ENCODE data around the gene DISP2.

DISP2 gene

DNA sequence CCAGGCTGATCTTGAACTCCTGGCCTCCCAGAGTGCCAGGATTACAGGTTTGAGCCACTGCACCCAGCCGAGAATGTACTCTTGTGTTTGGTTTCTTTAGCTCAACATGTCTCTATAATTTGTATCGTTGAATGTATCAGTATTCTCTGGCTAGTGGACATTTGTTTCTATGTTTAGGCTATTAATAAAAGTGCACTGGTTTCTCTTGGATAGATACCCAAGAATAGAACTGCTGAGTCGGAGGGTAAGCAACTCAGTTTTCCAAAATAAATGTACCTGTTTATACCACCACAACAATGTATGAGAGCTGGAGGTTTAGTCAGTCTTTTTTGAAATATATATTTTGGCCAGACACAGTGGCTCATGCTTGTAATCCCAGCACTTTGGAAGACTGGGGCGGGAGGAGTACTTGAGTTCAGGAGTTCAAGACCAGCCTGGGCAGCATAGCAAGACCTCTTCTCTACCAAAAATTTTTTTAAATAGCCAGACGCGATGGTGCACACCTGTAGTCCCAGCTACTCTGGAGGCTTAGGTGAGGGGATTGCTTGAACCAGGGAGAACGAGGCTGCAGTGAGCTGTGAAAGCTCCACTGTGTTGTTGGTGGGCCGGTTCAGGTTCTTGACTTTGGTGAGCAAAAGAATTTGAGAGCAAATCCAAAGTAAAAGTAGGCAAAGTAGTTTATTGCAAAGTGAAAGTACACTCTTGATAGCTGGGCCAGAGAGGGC is 39.8 kb downstream of the DISP2 start:
- H3K36me3 ChIP-seq (ENCODE audit: insufficient read depth, low read length): peaks cover 11% of the 10 kb centered on the region
- H3K27ac ChIP-seq (ENCODE audit: low read depth, low read length): no peak overlapping the region
- no peaks in the 10 kb centered on the region for H3K79me2 ChIP-seq (ENCODE audit: control insufficient read depth, insufficient read depth, low read length, unreplicated experiment)
- H3K4me1 ChIP-seq (ENCODE audit: control insufficient read depth, insufficient read depth, low read length, unreplicated experiment): no peaks in the 10 kb centered on the region
- no peaks in the 10 kb centered on the region for H3K27me3 ChIP-seq (ENCODE audit: insufficient read depth, low read length)
- H2AFZ ChIP-seq (ENCODE audit: low read length, unreplicated experiment): no peak overlapping the region
- H3K4me3 ChIP-seq (ENCODE audit: low read depth, low read length): no peak overlapping the region

DNA sequence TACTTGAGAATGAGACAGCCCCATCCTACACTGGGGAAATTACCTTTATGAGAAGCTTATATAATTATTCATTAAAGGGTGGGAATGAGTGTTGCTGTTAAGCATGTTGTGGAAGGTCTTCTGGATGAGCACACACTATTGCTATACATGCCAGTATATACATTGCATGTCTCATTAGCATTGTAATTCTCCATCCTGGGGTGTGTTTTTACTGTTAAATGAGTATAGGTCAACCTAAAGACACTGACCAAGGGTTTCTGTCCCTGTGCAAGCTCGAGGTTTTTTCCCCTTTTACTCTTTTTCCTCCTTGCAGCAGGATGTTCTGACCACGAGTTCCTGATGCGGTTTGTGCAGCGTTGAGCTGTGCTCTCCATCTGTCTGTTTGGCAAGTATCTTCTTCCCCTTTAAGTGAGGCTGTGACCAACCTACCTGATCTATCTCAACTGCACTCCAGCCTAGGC is 40.4 kb downstream of the DISP2 start:
- Histone ChIP-seq H3K79me2 (ENCODE audit: control insufficient read depth, insufficient read depth, low read length, unreplicated experiment) (no peaks in the 10 kb centered on the region), H3K27ac (ENCODE audit: low read depth, low read length) (no peak overlapping the region), H2AFZ (ENCODE audit: low read length, unreplicated experiment) (no peak overlapping the region), H3K27me3 (ENCODE audit: insufficient read depth, low read length) (no peaks in the 10 kb centered on the region), H3K4me1 (ENCODE audit: control insufficient read depth, insufficient read depth, low read length, unreplicated experiment) (no peaks in the 10 kb centered on the region), H3K4me3 (ENCODE audit: low read depth, low read length) (no peak overlapping the region), H3K36me3 (ENCODE audit: insufficient read depth, low read length) (peaks cover 5% of the 10 kb centered on the region)

DNA sequence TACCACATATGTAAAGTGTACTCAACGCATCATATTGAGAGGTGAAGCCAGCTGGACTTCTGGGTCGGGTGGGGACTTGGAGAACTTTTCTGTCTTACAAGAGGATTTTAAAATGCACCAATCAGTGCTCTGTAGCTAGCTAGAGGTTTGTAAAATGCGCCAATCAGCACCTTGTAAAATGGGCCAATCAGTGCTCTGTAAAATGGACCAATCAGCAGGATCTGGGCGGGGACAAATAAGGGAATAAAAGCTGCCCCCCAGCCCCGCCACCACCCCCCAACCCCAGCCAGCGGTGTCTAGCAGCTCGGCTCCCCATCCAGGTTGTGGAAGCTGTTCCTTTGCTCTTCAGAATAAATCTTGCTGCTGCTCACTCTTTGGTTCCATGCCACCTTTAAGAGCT is 41.4 kb downstream of the DISP2 start:
- Histone ChIP-seq H2AFZ (ENCODE audit: low read length, unreplicated experiment) (no peak overlapping the region), H3K27me3 (ENCODE audit: insufficient read depth, low read length) (no peaks in the 10 kb centered on the region), H3K4me1 (ENCODE audit: control insufficient read depth, insufficient read depth, low read length, unreplicated experiment) (no peaks in the 10 kb centered on the region), H3K27ac (ENCODE audit: low read depth, low read length) (no peak overlapping the region), H3K36me3 (ENCODE audit: insufficient read depth, low read length) (no peaks in the 10 kb centered on the region), H3K79me2 (ENCODE audit: control insufficient read depth, insufficient read depth, low read length, unreplicated experiment) (no peaks in the 10 kb centered on the region), H3K4me3 (ENCODE audit: low read depth, low read length) (no peak overlapping the region)

DNA sequence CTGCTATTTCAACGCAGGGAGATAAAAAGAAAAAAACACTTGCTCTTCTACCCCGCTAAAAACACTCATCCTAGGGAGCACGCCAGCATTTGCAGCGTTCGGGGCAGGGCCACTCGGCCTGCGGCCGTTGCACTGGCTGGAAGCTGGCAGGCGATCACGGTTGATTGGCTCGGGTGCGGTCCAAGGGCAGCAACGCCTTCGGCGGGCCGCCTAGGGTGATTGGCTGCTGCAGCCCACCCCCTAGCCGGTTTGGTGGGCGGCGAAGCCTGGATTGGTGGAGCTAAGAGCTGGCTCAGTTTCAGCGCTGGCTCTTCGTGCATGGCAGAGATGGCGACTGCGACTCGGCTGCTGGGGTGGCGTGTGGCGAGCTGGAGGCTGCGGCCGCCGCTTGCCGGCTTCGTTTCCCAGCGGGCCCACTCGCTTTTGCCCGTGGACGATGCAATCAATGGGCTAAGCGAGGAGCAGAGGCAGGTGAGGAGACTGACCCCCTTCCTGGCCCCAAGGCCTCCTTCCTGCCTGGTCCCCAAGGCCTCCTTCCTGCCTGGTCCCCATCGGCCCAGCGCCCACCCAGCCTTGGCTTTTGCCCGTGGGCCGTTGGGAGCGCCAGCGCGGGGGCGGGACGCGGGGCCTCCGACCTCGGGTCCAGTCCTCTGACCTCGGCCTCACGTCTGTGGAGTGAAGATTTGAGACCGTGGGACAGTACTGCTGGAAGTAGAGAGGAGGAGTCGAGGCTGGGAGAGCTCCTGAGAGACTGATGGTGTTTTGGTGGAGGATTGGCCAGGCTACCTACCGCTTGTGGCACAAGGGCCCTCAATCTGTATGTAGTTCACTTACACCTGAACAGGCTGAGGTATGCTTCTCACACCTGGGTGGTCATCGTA is 47.7 kb downstream of the DISP2 start, which contains the start of gene IVD:
Gene IVD, plus strand, starts transcription at position 295 of the 881 bp plus-strand sequence. Its CDS starts 33 bp downstream, at position 328.
- 0 out of 2 replicates have a peak, but pooled peaks cover 1% of the 10 kb centered on the region for H3K36me3 ChIP-seq (ENCODE audit: insufficient read depth, low read length)
- H3K4me3 ChIP-seq (ENCODE audit: low read depth, low read length): peak within 1 kb of the TSS; percentile 90
- H2AFZ ChIP-seq (ENCODE audit: low read length, unreplicated experiment): peak within 1 kb of the TSS; percentile 52
- H3K79me2 ChIP-seq (ENCODE audit: control insufficient read depth, insufficient read depth, low read length, unreplicated experiment): peaks cover 16% of the 10 kb centered on the region
- H3K4me1 ChIP-seq (ENCODE audit: control insufficient read depth, insufficient read depth, low read length, unreplicated experiment): peaks cover 11% of the 10 kb centered on the region
- H3K27ac ChIP-seq (ENCODE audit: low read depth, low read length): no peak within 1 kb of the TSS
- no peaks in the 10 kb centered on the region for H3K27me3 ChIP-seq (ENCODE audit: insufficient read depth, low read length)

DNA sequence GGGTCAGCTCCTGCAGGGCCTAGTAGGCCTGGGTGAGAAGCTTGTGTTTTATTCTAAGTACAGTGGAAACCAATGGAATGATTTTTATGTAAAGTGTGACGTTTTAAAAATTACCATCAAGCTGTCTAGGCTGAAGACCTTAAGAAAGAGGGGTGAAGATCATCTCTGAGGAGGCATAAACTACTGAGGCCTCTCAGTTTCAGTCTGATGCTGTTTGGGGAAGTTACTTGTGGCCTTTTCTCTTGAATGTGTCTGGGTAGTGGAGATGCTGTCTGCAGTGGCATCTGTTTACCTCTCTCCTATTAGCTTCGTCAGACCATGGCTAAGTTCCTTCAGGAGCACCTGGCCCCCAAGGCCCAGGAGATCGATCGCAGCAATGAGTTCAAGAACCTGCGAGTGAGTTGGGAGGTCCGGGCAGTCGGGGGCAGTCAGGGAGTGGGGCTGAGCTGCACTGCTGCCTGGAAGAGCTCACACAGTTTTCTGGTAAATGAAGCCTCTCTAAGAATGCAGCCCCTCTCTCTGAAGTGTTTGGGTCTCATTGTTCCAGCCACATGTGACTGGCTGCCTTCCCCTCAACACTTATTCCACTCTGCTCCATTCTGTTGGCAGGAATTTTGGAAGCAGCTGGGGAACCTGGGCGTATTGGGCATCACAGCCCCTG is 49.4 kb downstream of the DISP2 start:
- Histone ChIP-seq H3K4me3 (ENCODE audit: low read depth, low read length) (no peak overlapping the region; the same call in 1 of the 2 replicates), H3K4me1 (ENCODE audit: control insufficient read depth, insufficient read depth, low read length, unreplicated experiment) (peaks cover 11% of the 10 kb centered on the region), H3K27me3 (ENCODE audit: insufficient read depth, low read length) (no peaks in the 10 kb centered on the region), H3K79me2 (ENCODE audit: control insufficient read depth, insufficient read depth, low read length, unreplicated experiment) (peaks cover 16% of the 10 kb centered on the region), H3K36me3 (ENCODE audit: insufficient read depth, low read length) (peaks cover 11% of the 10 kb centered on the region; the same call in 1 of the 2 replicates), H2AFZ (ENCODE audit: low read length, unreplicated experiment) (no peak overlapping the region), H3K27ac (ENCODE audit: low read depth, low read length) (no peak overlapping the region)

DNA sequence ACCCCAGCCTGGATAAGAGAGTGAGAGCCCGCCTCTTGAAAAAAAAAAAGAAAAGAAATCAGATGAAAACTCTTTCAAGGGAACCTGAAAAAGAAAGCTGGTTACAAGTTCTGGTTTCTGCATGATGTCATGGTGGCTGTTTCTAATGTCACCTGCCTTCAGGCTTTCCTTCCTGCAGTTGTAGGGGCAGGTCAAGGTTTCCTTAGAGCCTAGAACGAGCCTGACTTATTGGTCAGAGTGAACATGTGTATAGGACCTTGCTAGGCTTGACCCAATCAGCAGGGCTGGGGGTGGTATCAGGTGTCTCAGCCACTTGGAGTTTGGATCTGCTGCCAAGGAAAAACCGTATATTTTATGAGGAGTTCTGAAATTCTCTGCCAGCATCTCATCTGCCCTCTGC is 51.3 kb downstream of the DISP2 start:
- H3K36me3 ChIP-seq (ENCODE audit: insufficient read depth, low read length): peaks cover 11% of the 10 kb centered on the region; the same call in 1 of the 2 replicates

DNA sequence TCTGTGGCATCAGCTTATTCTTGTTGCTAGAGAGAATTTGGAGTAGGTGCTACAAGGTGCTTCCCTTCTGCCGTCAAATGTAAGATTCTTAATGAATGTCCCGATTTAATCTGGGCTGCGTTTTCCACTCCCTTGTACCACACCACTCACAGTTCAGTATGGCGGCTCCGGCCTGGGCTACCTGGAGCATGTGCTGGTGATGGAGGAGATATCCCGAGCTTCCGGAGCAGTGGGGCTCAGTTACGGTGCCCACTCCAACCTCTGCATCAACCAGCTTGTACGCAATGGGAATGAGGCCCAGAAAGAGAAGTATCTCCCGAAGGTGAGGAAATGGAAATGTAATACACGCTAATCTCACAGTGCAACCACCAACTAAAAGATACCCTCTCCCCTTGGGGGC is 52.5 kb downstream of the DISP2 start:
- Histone ChIP-seq H3K27ac (ENCODE audit: low read depth, low read length) (no peak overlapping the region), H3K79me2 (ENCODE audit: control insufficient read depth, insufficient read depth, low read length, unreplicated experiment) (peaks cover 16% of the 10 kb centered on the region), H3K4me3 (ENCODE audit: low read depth, low read length) (no peak overlapping the region), H3K36me3 (ENCODE audit: insufficient read depth, low read length) (peaks cover 14% of the 10 kb centered on the region; the same call in 1 of the 2 replicates), H3K4me1 (ENCODE audit: control insufficient read depth, insufficient read depth, low read length, unreplicated experiment) (peaks cover 5% of the 10 kb centered on the region), H3K27me3 (ENCODE audit: insufficient read depth, low read length) (no peaks in the 10 kb centered on the region), H2AFZ (ENCODE audit: low read length, unreplicated experiment) (no peak overlapping the region)

More for the DNA sequence above, 51.3 kb downstream of the DISP2 start:
- H3K79me2 ChIP-seq (ENCODE audit: control insufficient read depth, insufficient read depth, low read length, unreplicated experiment): peaks cover 16% of the 10 kb centered on the region
- no peaks in the 10 kb centered on the region for H3K27me3 ChIP-seq (ENCODE audit: insufficient read depth, low read length)
- H3K27ac ChIP-seq (ENCODE audit: low read depth, low read length): no peak overlapping the region
- peaks cover 11% of the 10 kb centered on the region for H3K4me1 ChIP-seq (ENCODE audit: control insufficient read depth, insufficient read depth, low read length, unreplicated experiment)
- no peak overlapping the region for H2AFZ ChIP-seq (ENCODE audit: low read length, unreplicated experiment)
- H3K4me3 ChIP-seq (ENCODE audit: low read depth, low read length): no peak overlapping the region

DNA sequence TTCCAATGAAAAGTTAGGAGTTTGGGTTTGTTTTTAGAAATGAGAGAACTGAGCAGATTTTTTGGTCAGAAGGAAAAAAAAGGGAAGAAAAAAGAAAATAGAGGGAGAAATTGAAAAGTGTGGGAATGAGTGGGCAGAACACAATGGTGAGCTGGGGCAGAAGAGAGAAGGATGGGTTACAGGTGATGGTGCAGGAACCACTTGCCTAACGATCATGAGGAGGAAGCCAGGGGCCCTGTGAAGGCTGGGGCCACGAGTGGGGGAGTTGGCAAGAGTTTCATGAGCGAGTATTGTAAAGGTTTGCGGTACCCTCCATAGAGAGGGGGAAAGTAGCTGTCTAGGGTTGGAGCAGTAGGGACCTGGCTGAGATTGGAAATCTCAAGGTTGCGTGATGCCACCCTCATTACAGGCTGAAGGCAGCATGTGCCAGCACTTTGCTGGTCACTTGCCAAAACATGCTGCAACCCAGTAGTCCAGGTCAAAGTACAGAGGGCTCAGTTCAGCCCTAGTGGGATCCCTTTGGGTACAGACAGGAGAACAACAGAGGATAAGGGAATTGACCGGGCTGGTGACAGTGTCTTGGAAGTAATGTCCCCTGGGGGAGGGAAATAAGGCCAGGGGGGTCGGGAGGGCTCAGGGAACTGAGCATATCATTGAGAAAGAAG is 54.2 kb downstream of the DISP2 start:
- H3K4me3 ChIP-seq (ENCODE audit: low read depth, low read length): no peak overlapping the region
- peaks cover 14% of the 10 kb centered on the region; the same call in 1 of the 2 replicates for H3K36me3 ChIP-seq (ENCODE audit: insufficient read depth, low read length)
- no peaks in the 10 kb centered on the region for H3K27me3 ChIP-seq (ENCODE audit: insufficient read depth, low read length)
- H3K79me2 ChIP-seq (ENCODE audit: control insufficient read depth, insufficient read depth, low read length, unreplicated experiment): peaks cover 3% of the 10 kb centered on the region
- no peak overlapping the region for H3K27ac ChIP-seq (ENCODE audit: low read depth, low read length)
- no peak overlapping the region for H2AFZ ChIP-seq (ENCODE audit: low read length, unreplicated experiment)
- H3K4me1 ChIP-seq (ENCODE audit: control insufficient read depth, insufficient read depth, low read length, unreplicated experiment): no peaks in the 10 kb centered on the region

DNA sequence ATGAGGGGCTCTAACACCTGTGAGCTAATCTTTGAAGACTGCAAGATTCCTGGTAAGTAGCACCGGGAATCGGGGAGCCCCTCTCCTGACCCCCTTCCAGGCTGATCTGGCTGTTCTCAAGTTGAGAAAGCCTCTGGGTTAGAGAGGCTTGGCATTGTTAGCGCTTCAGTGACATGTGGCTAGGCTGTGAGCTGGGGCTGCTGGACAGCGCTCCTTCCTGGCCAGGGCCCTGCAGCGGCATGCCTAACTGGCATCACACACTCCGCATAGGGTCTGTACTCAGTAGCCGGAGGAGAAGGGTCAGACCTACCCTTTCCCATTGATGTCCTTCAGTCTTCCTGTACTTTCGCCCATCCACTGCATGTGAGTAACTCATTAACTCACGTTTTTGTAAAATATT is 55.0 kb downstream of the DISP2 start:
- Histone ChIP-seq H3K36me3 (ENCODE audit: insufficient read depth, low read length) (peaks cover 14% of the 10 kb centered on the region; the same call in 1 of the 2 replicates), H3K4me1 (ENCODE audit: control insufficient read depth, insufficient read depth, low read length, unreplicated experiment) (no peaks in the 10 kb centered on the region)

DNA sequence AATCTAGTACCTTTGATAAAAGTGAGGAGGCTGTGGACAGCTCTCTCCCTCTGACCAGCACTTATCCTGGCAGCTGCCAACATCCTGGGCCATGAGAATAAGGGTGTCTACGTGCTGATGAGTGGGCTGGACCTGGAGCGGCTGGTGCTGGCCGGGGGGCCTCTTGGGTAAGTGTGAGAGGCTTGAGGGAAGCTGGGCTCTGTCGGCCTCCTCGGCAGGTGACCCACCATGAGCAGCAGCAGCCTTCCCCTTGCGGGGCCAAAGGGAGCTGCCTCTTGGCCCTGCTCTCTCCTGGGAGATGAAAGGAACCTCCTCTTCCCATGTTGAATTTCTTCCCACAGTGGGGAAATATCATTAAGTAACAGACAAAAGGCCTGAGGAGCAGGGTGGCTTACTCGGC is 56.8 kb downstream of the DISP2 start:
- H3K4me1 ChIP-seq (ENCODE audit: control insufficient read depth, insufficient read depth, low read length, unreplicated experiment): no peaks in the 10 kb centered on the region
- H3K79me2 ChIP-seq (ENCODE audit: control insufficient read depth, insufficient read depth, low read length, unreplicated experiment): no peaks in the 10 kb centered on the region
- peaks cover 14% of the 10 kb centered on the region; the same call in 1 of the 2 replicates for H3K36me3 ChIP-seq (ENCODE audit: insufficient read depth, low read length)
- H2AFZ ChIP-seq (ENCODE audit: low read length, unreplicated experiment): no peak overlapping the region
- no peaks in the 10 kb centered on the region for H3K27me3 ChIP-seq (ENCODE audit: insufficient read depth, low read length)
- H3K27ac ChIP-seq (ENCODE audit: low read depth, low read length): no peak overlapping the region
- no peak overlapping the region for H3K4me3 ChIP-seq (ENCODE audit: low read depth, low read length)

More for the DNA sequence above, 55.0 kb downstream of the DISP2 start:
- H3K27ac ChIP-seq (ENCODE audit: low read depth, low read length): no peak overlapping the region
- H3K4me3 ChIP-seq (ENCODE audit: low read depth, low read length): no peak overlapping the region
- no peaks in the 10 kb centered on the region for H3K27me3 ChIP-seq (ENCODE audit: insufficient read depth, low read length)
- H2AFZ ChIP-seq (ENCODE audit: low read length, unreplicated experiment): no peak overlapping the region
- no peaks in the 10 kb centered on the region for H3K79me2 ChIP-seq (ENCODE audit: control insufficient read depth, insufficient read depth, low read length, unreplicated experiment)

Measured in ACC112 (cell line).